ENCODE data around the gene TMEM184A.

The TMEM184A gene

GRCh38 chr7:1538544-1539180, 17.3 kb downstream of the TMEM184A start:
- H3K4me1 ChIP-seq (ENCODE audit: control insufficient read depth, insufficient read depth, low read length): peaks cover 5% of the 10 kb centered on the region
- no peaks in the 10 kb centered on the region for H3K9me3 ChIP-seq (ENCODE audit: control insufficient read depth, insufficient read depth, low read length)
- H3K27me3 ChIP-seq (ENCODE audit: control insufficient read depth, insufficient read depth, low read length): no peaks in the 10 kb centered on the region
- peaks cover 24% of the 10 kb centered on the region for H3K36me3 ChIP-seq (ENCODE audit: control insufficient read depth, insufficient read depth, low read length)
- H3K4me3 ChIP-seq (ENCODE audit: low read depth, low read length): no peak overlapping the region
- no peak overlapping the region for H3K9ac ChIP-seq (ENCODE audit: low read depth, low read length)

GRCh38 chr7:1537535-1538412, 18.2 kb downstream of the TMEM184A start:
- H3K4me1 ChIP-seq (ENCODE audit: control insufficient read depth, insufficient read depth, low read length): peaks cover 5% of the 10 kb centered on the region
- peaks cover 24% of the 10 kb centered on the region for H3K36me3 ChIP-seq (ENCODE audit: control insufficient read depth, insufficient read depth, low read length)
- H3K9me3 ChIP-seq (ENCODE audit: control insufficient read depth, insufficient read depth, low read length): no peaks in the 10 kb centered on the region
- no peaks in the 10 kb centered on the region for H3K27me3 ChIP-seq (ENCODE audit: control insufficient read depth, insufficient read depth, low read length)
- H3K4me3 ChIP-seq (ENCODE audit: low read depth, low read length): no peak overlapping the region
- H3K9ac ChIP-seq (ENCODE audit: low read depth, low read length): no peak overlapping the region

- H3K9ac ChIP-seq (ENCODE audit: low read depth, low read length): no peak overlapping the region
- peaks cover 22% of the 10 kb centered on the region for H3K36me3 ChIP-seq (ENCODE audit: control insufficient read depth, insufficient read depth, low read length)
- no peaks in the 10 kb centered on the region for H3K27me3 ChIP-seq (ENCODE audit: control insufficient read depth, insufficient read depth, low read length)
- peaks cover 9% of the 10 kb centered on the region for H3K4me1 ChIP-seq (ENCODE audit: control insufficient read depth, insufficient read depth, low read length)
- H3K9me3 ChIP-seq (ENCODE audit: control insufficient read depth, insufficient read depth, low read length): no peaks in the 10 kb centered on the region
- no peak overlapping the region for H3K4me3 ChIP-seq (ENCODE audit: low read depth, low read length)
Measured at GRCh38 chr7:1536743-1537534, 19.1 kb downstream of the TMEM184A start.

- H3K9me3 ChIP-seq (ENCODE audit: control insufficient read depth, insufficient read depth, low read length): no peaks in the 10 kb centered on the region
- peaks cover 22% of the 10 kb centered on the region for H3K36me3 ChIP-seq (ENCODE audit: control insufficient read depth, insufficient read depth, low read length)
- no peak overlapping the region for H3K9ac ChIP-seq (ENCODE audit: low read depth, low read length)
- H3K4me3 ChIP-seq (ENCODE audit: low read depth, low read length): no peak overlapping the region
- H3K4me1 ChIP-seq (ENCODE audit: control insufficient read depth, insufficient read depth, low read length): peaks cover 9% of the 10 kb centered on the region
- H3K27me3 ChIP-seq (ENCODE audit: control insufficient read depth, insufficient read depth, low read length): no peaks in the 10 kb centered on the region
Measured at GRCh38 chr7:1536455-1536742, 19.6 kb downstream of the TMEM184A start.

GRCh38 chr7:1535701-1536454, 20.1 kb downstream of the TMEM184A start:
- no peak overlapping the region for H3K4me3 ChIP-seq (ENCODE audit: low read depth, low read length)
- no peak overlapping the region for H3K9ac ChIP-seq (ENCODE audit: low read depth, low read length)
- peaks cover 9% of the 10 kb centered on the region for H3K4me1 ChIP-seq (ENCODE audit: control insufficient read depth, insufficient read depth, low read length)
- peaks cover 17% of the 10 kb centered on the region for H3K36me3 ChIP-seq (ENCODE audit: control insufficient read depth, insufficient read depth, low read length)
- H3K27me3 ChIP-seq (ENCODE audit: control insufficient read depth, insufficient read depth, low read length): no peaks in the 10 kb centered on the region
- no peaks in the 10 kb centered on the region for H3K9me3 ChIP-seq (ENCODE audit: control insufficient read depth, insufficient read depth, low read length)

- Histone ChIP-seq H3K36me3 (ENCODE audit: control insufficient read depth, insufficient read depth, low read length) (peaks cover 10% of the 10 kb centered on the region), H3K4me1 (ENCODE audit: control insufficient read depth, insufficient read depth, low read length) (peaks cover 9% of the 10 kb centered on the region), H3K27me3 (ENCODE audit: control insufficient read depth, insufficient read depth, low read length) (no peaks in the 10 kb centered on the region), H3K9ac (ENCODE audit: low read depth, low read length) (no peak overlapping the region), H3K4me3 (ENCODE audit: low read depth, low read length) (no peak overlapping the region), H3K9me3 (ENCODE audit: control insufficient read depth, insufficient read depth, low read length) (no peaks in the 10 kb centered on the region)
Measured at GRCh38 chr7:1535100-1535458, 20.9 kb downstream of the TMEM184A start.

GRCh38 chr7:1534330-1535099, 21.5 kb downstream of the TMEM184A start:
- Histone ChIP-seq H3K27me3 (ENCODE audit: control insufficient read depth, insufficient read depth, low read length) (no peaks in the 10 kb centered on the region), H3K9ac (ENCODE audit: low read depth, low read length) (no peak overlapping the region), H3K9me3 (ENCODE audit: control insufficient read depth, insufficient read depth, low read length) (no peaks in the 10 kb centered on the region), H3K4me3 (ENCODE audit: low read depth, low read length) (no peak overlapping the region), H3K4me1 (ENCODE audit: control insufficient read depth, insufficient read depth, low read length) (peaks cover 9% of the 10 kb centered on the region), H3K36me3 (ENCODE audit: control insufficient read depth, insufficient read depth, low read length) (peaks cover 5% of the 10 kb centered on the region)

GRCh38 chr7:1533547-1534329, 22.3 kb downstream of the TMEM184A start:
- Histone ChIP-seq H3K36me3 (ENCODE audit: control insufficient read depth, insufficient read depth, low read length) (peaks cover under 1% of the 10 kb centered on the region), H3K27me3 (ENCODE audit: control insufficient read depth, insufficient read depth, low read length) (no peaks in the 10 kb centered on the region), H3K9ac (ENCODE audit: low read depth, low read length) (no peak overlapping the region), H3K4me1 (ENCODE audit: control insufficient read depth, insufficient read depth, low read length) (peaks cover 9% of the 10 kb centered on the region), H3K9me3 (ENCODE audit: control insufficient read depth, insufficient read depth, low read length) (no peaks in the 10 kb centered on the region), H3K4me3 (ENCODE audit: low read depth, low read length) (no peak overlapping the region)

- H3K27me3 ChIP-seq (ENCODE audit: control insufficient read depth, insufficient read depth, low read length): no peaks in the 10 kb centered on the region
- no peak overlapping the region for H3K4me3 ChIP-seq (ENCODE audit: low read depth, low read length)
- H3K9me3 ChIP-seq (ENCODE audit: control insufficient read depth, insufficient read depth, low read length): no peaks in the 10 kb centered on the region
- no peaks in the 10 kb centered on the region for H3K36me3 ChIP-seq (ENCODE audit: control insufficient read depth, insufficient read depth, low read length)
- peak overlapping the region; percentile 37 for H3K9ac ChIP-seq (ENCODE audit: low read depth, low read length)
- peaks cover 9% of the 10 kb centered on the region for H3K4me1 ChIP-seq (ENCODE audit: control insufficient read depth, insufficient read depth, low read length)
Measured at GRCh38 chr7:1533255-1533546, 22.8 kb downstream of the TMEM184A start.

GRCh38 chr7:1532456-1533254, 23.4 kb downstream of the TMEM184A start:
- Histone ChIP-seq H3K9ac (ENCODE audit: low read depth, low read length) (peak overlapping the region; percentile 37), H3K4me3 (ENCODE audit: low read depth, low read length) (peak overlapping the region; percentile 63), H3K27me3 (ENCODE audit: control insufficient read depth, insufficient read depth, low read length) (no peaks in the 10 kb centered on the region), H3K4me1 (ENCODE audit: control insufficient read depth, insufficient read depth, low read length) (peaks cover 9% of the 10 kb centered on the region), H3K36me3 (ENCODE audit: control insufficient read depth, insufficient read depth, low read length) (no peaks in the 10 kb centered on the region), H3K9me3 (ENCODE audit: control insufficient read depth, insufficient read depth, low read length) (no peaks in the 10 kb centered on the region)

Measured in iPS-15b (cell line).